ENCODE measurements around the gene SPACA6. TPM values are rescaled to one million over a fixed set of nuclear protein-coding genes. Genes with fewer than 3 reads are reported as not detected.

The SPACA6 gene
- total and polyA plus RNA-seq, 2 experiments from 2014 or later, result 7.2 to 13.1 TPM

DNA sequence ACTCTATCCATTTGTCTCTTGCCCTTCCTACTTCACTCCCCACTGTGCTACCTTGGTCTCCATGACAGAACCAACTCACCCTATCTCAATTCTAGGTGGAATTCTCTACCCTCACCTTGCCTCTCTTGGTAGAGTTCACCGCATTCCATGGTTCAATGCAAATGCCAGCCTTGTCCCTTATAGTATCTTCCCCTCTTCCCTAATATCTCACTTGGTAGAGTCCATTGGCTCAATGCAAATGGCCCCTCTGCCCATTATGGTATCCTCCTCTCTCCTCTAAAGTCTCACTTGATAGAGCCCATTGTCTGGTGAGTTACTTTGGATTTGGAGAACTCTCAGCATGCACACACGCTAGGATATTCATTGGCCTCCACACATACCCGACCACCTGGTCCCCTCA, 22.7 kb downstream of the SPACA6 start:
- DNase-seq (ENCODE audit: low spot score), result no peak
- Histone ChIP-seq H3K27me3 (peaks cover 38% of the 10 kb centered on the region), H3K9me2 (replicated peaks; ENCODE audit: insufficient read depth) (no peaks in the 10 kb centered on the region), H3K4me1 (ENCODE audit: insufficient read depth) (no peaks in the 10 kb centered on the region), H3K4me2 (no peak overlapping the region), H3K4me3 (no peak overlapping the region), H4K20me1 (ENCODE audit: insufficient read depth, poor library complexity, severe bottlenecking) (no peaks in the 10 kb centered on the region), H3K79me2 (no peaks in the 10 kb centered on the region), H3K27ac (no peak overlapping the region), H3K36me3 (replicated peaks; ENCODE audit: insufficient read depth, low read depth) (no peaks in the 10 kb centered on the region), H2AFZ (no peak overlapping the region), H3K9me3 (ENCODE audit: low read depth) (no peaks in the 10 kb centered on the region)
- TF ChIP-seq, protein P1, sequence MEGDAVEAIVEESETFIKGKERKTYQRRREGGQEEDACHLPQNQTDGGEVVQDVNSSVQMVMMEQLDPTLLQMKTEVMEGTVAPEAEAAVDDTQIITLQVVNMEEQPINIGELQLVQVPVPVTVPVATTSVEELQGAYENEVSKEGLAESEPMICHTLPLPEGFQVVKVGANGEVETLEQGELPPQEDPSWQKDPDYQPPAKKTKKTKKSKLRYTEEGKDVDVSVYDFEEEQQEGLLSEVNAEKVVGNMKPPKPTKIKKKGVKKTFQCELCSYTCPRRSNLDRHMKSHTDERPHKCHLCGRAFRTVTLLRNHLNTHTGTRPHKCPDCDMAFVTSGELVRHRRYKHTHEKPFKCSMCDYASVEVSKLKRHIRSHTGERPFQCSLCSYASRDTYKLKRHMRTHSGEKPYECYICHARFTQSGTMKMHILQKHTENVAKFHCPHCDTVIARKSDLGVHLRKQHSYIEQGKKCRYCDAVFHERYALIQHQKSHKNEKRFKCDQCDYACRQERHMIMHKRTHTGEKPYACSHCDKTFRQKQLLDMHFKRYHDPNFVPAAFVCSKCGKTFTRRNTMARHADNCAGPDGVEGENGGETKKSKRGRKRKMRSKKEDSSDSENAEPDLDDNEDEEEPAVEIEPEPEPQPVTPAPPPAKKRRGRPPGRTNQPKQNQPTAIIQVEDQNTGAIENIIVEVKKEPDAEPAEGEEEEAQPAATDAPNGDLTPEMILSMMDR (IDR thresholded peaks at IDR 0.05; ENCODE audit: poor library complexity), result no peak
- no peak for TF ChIP-seq EZH2phosphoT487 (IDR thresholded peaks at IDR 0.05; ENCODE audit: low read depth, severe bottlenecking, unreplicated experiment)
- no peak for TF ChIP-seq EZH2 (IDR thresholded peaks at IDR 0.05; ENCODE audit: borderline replicate concordance)
- 80% methylated on average over 3 of the region's 3 CpGs for WGBS (ENCODE audit: low lambda C conversion rate, missing lambda C conversion rate)

DNA sequence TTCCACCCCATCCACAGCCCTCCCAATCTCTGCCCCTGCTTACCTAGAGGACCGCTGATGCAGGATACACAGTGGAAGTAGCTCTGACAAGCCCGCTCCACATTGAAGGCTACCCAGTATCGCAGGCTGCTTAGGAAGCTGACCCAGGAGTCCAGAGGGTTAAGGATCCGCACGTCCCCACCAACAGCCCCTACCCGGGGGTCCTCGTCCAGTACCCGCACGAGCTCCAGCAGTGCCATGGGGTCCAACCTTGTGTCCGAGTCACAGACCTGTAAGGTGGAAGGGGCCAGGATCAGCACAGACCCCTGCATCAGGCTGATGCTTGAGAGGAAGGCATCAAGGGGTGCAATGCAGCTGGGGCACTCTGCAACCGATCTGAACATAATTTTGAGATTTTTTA, 23.8 kb downstream of the SPACA6 start:
- no peak overlapping the region for H3K4me3 ChIP-seq
- H4K20me1 ChIP-seq (ENCODE audit: insufficient read depth, poor library complexity, severe bottlenecking), result no peaks in the 10 kb centered on the region
- peaks cover 46% of the 10 kb centered on the region for H3K27me3 ChIP-seq
- H3K4me1 ChIP-seq (ENCODE audit: insufficient read depth), result no peaks in the 10 kb centered on the region
- no peaks in the 10 kb centered on the region for H3K79me2 ChIP-seq
- H3K9me3 ChIP-seq (ENCODE audit: low read depth), result no peaks in the 10 kb centered on the region
- H2AFZ ChIP-seq, result no peak overlapping the region
- H3K4me2 ChIP-seq, result no peak overlapping the region
- H3K36me3 ChIP-seq (replicated peaks; ENCODE audit: insufficient read depth, low read depth), result no peaks in the 10 kb centered on the region
- no peak overlapping the region for H3K27ac ChIP-seq
- no peak for DNase-seq (ENCODE audit: low spot score)
- H3K9me2 ChIP-seq (replicated peaks; ENCODE audit: insufficient read depth), result no peaks in the 10 kb centered on the region
- WGBS (ENCODE audit: low lambda C conversion rate, missing lambda C conversion rate), result 88% methylated on average over 11 of the region's 11 CpGs
- TF ChIP-seq EZH2 (IDR thresholded peaks at IDR 0.05; ENCODE audit: borderline replicate concordance) (no peak), EZH2phosphoT487 (IDR thresholded peaks at IDR 0.05; ENCODE audit: low read depth, severe bottlenecking, unreplicated experiment) (no peak)
- TF ChIP-seq, protein P1 (IDR thresholded peaks at IDR 0.05; ENCODE audit: poor library complexity), result no peak

DNA sequence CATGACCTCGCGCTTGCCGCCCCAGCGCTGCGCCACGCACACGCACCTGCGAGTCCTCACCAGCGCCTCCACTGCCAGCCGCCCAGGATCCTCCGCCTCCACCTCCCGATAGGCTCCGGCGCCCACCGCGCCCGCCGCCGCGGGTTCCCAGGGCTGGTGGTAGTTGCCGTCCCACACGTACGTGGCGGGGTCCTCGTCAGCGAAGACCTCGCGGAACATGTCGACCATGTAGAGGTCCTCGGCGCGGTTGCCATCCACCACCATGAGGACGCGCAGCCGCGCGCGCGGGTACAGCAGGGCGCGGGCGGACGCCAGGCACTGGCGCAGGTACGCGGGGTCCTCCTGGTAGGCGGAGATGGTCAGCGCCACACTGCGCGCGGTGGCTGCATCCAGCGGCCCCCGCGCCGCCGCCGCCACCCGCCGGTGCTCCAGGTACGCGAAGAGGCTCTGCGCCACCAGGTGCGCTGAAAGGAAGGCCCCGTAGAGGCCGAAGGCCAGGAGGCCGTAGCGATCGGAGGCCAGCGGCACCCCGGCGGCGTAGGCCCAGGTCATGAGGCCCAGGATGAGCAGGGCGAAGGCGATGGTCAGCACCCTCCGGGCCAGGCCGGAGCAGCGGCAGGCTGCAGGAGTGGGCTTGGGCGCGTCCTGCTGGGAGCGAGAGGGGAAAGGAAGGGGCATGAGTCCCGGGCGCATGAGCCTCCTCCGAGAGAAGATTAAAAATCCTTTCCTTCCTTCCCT, 26.3 kb downstream of the SPACA6 start:
- no peaks in the 10 kb centered on the region for H4K20me1 ChIP-seq (ENCODE audit: insufficient read depth, poor library complexity, severe bottlenecking)
- no peaks in the 10 kb centered on the region for H3K9me2 ChIP-seq (replicated peaks; ENCODE audit: insufficient read depth)
- peak overlapping the region; percentile 65 for H3K4me2 ChIP-seq
- no peak overlapping the region for H2AFZ ChIP-seq
- peaks cover 58% of the 10 kb centered on the region for H3K27me3 ChIP-seq
- no peaks in the 10 kb centered on the region for H3K79me2 ChIP-seq
- 6% methylated on average over 66 of the region's 83 CpGs for WGBS (ENCODE audit: low lambda C conversion rate, missing lambda C conversion rate)
- no peaks in the 10 kb centered on the region for H3K36me3 ChIP-seq (replicated peaks; ENCODE audit: insufficient read depth, low read depth)
- no peak overlapping the region for H3K27ac ChIP-seq
- H3K4me1 ChIP-seq (ENCODE audit: insufficient read depth), result no peaks in the 10 kb centered on the region
- DNase-seq (ENCODE audit: low spot score), result no peak
- no peak for TF ChIP-seq EZH2 (IDR thresholded peaks at IDR 0.05; ENCODE audit: borderline replicate concordance)
- TF ChIP-seq EZH2phosphoT487 (IDR thresholded peaks at IDR 0.05; ENCODE audit: low read depth, severe bottlenecking, unreplicated experiment), result no peak
- TF ChIP-seq, protein P1 (IDR thresholded peaks at IDR 0.05; ENCODE audit: poor library complexity), result no peak
- no peaks in the 10 kb centered on the region for H3K9me3 ChIP-seq (ENCODE audit: low read depth)
- H3K4me3 ChIP-seq, result no peak overlapping the region

Data from hepatocyte (in vitro differentiated cells).